Measurements from ENCODE around the gene NPAS2.

Gene NPAS2

DNA sequence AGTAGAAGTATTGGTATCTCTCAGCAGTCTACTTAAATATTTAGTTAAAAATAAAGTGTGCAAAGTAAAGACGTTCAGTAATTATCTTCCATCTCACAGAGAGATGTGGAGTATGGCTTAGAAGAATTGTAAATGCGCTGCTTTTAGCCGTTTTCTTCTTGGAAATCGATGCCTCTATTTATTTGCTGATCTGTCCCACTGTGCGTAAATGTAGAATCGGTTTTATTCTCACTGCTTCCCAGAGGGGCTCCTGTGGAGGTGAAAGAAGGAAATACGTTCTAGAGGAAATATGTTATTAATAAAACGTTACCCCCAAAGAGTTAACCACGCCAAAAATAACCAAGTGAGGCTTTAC is 1.9 kb downstream of the NPAS2 start:
- DNase-seq (ENCODE audit: low spot score), result no peak
- FAIRE-seq, result no peak

DNA sequence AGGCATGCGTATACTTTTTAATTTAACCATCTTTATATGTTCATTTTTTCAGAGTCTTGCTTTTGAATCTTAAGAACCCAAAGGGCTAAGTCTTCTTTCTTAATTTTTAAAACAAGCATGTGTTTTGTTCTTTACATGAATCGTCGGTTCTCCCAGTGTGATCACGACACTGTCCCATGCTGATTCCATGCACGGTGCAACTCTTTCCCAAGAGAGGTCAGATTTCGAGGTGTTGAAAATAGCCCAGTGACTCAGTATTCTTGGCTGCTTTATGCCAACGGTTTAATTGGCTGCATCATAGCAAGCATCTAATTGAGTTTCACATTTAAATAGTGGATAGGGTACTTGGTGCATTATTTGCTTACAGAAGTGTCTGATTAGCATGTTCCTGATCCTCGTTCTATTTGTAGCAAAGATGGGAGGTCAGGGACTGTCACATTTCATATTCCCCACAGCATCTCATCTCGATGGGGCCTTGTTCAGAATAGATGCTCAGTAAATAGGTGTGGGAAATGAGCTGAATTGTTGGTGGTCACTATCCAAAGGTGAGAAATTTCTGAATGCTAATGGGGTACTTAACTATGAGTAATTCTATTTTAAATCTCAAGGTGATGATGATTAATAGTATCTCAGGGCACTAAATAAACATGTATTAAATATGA is 2.8 kb downstream of the NPAS2 start:
- DNase-seq (ENCODE audit: low spot score) (no peak), FAIRE-seq (no peak)

DNA sequence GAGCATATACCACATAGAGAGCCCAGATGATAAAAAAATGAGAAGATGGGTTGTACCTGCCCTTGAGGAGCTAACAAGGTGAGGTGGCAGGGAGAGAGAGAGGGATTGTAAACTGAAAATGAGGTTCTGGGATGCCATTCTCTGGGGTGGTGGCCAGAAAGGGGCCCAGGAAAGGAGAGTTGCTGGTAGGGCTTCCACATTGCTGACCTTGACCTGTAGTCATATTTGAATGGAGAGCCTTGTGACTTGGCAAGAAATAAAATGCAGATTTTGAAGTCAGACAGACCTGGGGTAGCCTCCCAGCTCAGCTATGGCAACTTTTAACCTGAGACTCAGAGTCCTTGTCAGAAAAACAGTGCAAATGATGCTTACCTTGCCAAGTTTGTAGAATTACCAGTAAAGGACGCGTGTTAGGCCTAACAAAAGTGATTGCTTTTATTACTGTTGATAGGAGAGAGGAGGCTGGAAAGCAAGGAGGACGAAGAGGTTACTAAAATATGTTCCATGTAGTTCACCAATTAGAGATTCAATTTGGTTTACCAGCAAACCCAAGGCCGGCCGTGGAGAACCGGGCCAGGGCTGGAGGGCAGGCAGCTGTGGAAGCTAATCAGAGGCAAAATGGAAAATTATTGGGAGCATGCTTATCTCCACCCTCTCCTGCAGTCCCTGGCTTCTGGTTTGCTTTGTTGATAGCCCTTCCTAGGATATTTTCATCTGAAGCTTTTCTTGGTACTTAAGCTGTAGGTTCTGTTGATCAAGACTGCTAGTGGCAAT is 3.9 kb downstream of the NPAS2 start:
- FAIRE-seq, result no peak
- DNase-seq (ENCODE audit: low spot score), result no peak

DNA sequence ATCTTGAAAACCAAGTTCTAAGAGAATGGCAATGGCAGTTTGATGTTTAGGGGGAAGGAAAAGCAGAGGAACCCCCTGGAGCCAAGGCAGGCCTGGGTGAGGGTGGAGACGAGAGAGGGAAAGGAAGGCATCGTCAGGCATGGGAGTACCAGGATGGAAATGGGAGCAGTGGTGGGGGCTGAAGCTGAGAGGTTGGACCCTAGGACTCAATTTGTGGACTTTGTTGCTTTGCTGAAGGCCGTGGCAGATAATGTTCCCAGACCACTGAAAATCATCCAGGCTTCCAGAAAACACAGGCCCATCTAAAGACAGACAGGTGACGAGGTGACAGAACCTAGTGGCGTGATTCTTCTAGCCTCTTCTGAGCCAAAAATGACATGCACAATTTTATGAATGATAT is 4.9 kb downstream of the NPAS2 start:
- FAIRE-seq (no peak), DNase-seq (ENCODE audit: low spot score) (no peak)

DNA sequence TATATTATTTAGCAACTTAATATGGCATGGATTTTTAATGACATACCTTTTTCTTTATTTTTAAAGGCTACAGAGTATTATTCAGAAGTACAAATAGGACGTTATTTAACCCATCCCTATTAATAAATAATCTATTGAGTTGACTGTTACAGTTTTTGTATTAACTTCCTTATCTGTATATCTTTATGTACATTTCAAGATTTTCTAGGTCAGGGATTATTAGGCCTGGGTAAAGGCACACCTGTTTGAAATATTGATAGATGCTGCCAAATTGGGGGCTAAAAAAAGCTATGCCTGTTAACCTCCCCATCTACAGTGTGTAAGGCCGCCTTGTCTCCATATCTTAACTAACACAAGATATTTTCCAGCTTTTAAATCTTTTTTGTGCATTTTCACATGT is 6.6 kb downstream of the NPAS2 start:
- no peak for FAIRE-seq
- DNase-seq (ENCODE audit: low spot score), result no peak

DNA sequence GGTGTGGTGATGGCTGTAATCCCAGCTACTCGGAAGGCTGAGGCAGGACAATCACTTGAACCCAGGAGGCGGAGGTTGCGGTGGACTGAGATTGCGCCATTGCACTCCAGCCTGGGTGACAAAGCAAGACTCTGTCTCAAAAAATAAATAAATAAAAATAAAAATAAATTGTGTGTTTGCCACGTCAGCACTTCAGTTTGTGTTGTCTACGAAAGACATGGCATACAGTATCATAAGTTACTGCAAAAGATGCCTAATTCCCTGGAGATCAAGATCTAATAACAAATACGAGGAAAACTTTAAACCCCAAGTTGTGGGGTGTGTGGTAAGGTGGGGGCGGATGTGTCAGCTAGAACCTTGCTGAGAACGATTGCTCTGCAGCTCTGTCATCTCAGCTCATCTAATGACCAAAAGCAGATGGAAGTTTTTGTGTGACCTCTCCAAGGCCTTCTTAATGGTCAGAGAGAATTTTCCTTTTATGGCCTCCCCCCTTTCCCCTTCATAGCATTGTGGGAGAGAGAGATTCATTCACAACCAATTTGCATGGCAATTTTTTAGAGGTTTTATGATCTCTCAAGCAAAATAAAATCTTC is 11.3 kb downstream of the NPAS2 start:
- DNase-seq (ENCODE audit: low spot score) (no peak), FAIRE-seq (no peak)

DNA sequence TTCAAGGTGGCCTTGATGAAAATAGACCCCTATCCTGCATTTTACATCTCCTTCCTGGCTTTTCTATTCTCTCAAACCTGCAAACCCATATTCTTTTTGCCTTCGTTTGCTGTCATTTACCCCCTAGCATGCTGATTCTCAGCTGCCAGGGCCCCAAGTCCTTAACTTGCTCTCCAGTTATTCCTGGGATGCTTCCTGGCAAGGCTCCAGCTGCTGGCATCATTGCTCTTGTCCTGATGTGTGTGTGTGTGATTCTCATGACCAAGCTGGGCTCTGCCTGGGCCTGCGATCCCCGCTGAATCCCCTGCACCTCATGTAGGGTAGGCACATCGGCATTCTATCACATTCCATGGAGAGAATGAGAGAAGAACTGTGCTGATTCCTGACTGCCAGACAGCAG is 11.9 kb downstream of the NPAS2 start:
- no peak for FAIRE-seq
- no peak for DNase-seq (ENCODE audit: low spot score)

DNA sequence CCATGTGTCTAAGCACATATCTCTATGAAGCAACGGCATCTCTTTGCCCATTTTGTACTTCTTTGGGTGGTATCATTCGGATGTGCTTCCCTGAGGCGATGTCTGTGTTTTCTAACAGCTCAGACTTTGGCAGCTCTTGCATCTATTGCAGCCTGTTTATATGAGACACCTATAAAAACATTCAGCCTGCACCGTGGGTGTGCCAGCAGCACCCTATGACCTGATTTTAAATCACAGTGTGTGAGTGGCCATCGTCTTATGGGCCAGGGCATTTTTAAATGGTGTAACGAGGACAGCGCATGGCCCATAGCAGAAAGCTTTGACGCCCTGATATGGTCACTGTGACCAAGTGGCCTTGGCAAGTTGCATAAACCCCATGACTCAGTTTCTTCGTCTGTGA is 12.9 kb downstream of the NPAS2 start:
- DNase-seq (ENCODE audit: low spot score) (no peak), FAIRE-seq (no peak)

DNA sequence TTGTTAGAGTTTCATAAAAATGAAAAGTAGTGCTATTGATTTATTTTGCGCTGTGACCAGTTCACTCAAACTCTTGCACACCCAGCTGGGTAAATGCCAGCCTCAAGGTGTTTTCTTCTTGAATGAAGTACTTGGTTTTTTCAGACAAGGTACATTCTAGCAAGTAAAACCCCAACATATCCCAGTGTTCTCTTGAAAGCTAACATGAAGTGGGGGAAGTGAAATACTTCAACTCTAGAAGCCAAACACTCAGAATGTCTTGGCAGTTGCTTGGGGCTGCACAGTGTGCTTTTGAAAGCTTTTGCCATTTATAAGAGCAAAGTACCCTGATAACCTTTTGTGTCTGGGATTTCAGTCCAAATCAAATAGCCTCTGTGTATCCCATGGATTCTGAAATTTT is 13.4 kb downstream of the NPAS2 start:
- no peak for DNase-seq (ENCODE audit: low spot score)
- no peak for FAIRE-seq

DNA sequence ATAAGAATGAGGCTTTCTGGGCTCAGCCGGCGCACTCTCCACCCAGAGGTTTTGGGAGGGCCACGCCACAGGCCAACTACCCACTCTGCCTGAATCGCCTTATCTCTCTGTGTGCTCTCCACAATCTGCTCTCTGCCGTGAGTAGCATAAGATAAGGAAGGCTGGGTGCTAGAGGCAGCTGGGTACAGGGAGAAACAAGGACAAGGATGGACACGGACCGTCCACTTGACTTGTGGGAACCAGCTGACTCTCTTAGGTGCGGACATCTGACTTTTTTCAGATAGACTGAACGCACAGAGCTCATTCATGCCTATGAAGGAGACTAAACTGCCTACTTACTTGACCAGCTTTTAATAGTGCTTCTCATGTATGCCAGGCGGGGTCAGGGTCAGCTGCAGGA is 14.3 kb downstream of the NPAS2 start:
- DNase-seq (ENCODE audit: low spot score), result no peak
- no peak for FAIRE-seq

DNA sequence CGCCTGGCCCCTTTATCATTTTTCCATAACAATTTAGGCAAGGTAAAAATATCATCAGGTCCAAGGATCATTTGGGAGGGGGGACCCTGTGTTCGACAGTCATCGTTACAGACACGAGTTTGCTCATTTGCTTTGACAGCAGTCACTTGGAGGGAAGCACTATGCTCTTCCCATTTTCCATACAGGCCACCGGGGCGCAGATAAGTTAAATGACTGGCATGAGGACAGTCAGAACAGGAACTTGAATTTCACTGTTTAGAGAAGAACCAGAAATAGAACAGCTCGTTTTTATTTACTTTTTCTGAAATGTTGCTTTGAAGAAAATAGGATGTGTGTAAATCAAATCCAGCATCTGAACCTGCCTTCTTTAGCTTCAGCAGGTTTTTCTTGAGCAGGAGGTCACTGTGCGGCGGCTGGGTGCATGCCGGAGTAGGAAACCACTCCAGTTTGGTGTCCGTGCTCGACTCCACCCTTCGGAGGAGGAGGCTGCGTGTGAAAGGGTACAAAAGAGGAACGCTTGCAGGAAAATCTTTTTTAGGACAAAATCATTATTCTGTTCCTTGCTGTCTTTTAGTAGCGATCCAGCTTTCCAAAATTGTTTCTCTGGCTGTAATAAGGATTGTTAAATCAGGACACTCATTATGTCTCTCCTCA is 15.2 kb downstream of the NPAS2 start:
- FAIRE-seq (no peak), DNase-seq (ENCODE audit: low spot score) (no peak)

DNA sequence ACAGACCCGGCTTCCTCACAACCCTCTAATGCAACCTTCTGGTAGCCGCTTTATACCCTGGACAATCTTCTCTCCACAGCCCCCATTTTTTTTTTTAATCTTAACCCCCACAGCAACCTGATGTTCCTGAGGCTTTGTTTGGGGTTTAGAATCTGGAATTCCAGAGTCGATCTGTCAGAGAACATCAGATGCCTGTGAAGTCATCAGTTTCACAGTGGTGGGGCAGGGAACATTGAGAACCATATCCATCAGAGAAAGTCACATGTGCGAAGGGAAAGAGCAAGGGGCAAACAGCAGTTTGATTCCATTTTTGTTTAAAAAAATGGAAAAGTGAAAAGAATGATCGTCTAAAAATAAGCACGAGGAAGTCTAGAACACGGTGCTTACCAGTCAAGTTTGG is 20.6 kb downstream of the NPAS2 start:
- DNase-seq (ENCODE audit: low spot score) (no peak), FAIRE-seq (no peak)

DNA sequence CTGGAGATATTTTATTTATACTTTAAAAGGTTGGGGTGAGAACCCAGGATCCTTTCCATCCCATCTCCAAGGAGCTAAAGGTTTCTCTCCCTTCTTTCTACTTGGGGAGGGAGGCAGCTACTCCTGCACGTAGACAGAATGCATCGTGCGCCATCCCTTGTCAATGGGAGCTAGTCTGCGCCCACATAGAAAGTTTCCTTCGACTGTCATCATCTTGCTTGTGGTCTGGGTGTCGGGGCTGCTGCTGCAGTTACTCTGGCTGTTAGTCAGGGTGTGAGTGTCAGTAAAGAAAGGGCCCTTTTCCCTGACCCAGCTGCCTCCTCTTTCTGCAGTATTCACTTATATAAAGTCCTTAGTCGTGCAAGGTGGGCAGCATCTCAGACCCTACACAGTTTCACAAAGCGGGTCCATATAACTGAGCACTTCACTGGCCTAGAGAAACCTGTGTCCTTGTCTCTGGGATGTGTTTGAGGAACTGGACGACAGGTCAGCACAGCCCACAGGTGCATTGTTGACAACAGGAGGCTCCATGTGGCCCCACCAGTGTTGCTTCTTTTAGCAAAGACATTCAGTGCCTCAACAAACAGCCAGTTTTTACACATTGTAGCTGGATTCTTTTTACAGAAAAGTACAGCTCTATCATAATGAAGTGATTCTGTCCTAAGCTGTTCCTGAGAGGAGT is 22.4 kb downstream of the NPAS2 start:
- FAIRE-seq (peak; percentile 44), DNase-seq (ENCODE audit: low spot score) (no peak)

DNA sequence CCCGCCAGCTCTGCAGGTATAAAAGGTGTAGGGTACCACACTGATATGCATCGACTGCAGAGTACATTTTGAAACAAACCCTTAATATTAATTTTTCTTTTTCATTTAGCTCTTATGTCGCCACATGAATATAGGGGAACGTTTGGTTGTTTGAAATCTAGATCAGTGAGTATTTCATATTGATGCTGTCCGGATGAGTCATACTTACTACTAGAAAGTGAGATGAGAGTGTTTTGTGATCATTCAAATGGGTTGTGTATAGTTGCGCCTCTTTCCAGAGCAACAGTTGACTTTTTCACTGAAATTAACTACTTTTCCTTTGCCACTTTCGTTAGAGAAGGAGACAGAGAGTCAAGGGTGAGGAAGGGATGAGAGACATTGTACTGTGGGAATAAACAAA is 24.6 kb downstream of the NPAS2 start:
- DNase-seq (ENCODE audit: low spot score), result no peak
- no peak for FAIRE-seq

DNA sequence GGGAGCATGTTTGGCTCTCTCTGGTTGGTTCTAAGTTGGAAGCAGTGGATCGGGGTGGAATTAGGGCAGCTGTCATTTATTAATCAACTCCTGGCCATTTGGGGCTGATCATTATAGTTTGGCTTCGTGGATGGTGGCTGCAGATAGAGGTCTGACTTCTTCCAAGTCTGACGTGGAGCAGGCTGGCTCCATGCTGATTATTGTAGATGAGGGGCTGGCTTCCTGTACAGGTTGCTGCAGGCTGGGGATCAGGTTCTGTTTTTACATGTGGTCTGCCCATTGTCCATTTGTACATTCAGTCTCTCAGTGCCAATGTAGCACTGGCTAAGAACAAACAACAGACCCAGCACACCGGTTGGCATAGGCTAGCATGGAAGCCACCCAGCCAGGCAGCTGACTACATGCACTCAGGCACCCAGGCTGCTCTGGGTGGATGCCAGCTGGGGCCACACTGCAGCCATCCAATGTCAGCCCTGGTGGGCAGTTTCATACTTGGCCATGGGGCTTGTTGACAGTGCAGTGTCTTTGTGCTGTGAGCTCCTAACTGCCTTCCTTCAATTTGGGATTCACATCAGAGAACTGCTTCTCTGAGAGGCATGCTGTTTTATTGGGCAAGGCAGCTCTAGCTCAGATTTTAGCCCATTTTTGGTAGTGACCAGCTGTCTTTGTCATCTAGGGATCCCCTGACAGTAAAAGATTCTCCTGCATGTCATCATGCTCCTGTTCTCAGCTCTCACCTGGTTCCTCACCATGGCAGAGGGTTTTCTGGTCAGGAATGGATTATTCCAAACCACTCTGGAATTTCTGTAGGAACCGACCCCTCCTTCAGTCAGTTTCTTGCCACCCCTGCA is 25.4 kb downstream of the NPAS2 start:
- DNase-seq (ENCODE audit: low spot score), result no peak
- peak; percentile 55 for FAIRE-seq

DNA sequence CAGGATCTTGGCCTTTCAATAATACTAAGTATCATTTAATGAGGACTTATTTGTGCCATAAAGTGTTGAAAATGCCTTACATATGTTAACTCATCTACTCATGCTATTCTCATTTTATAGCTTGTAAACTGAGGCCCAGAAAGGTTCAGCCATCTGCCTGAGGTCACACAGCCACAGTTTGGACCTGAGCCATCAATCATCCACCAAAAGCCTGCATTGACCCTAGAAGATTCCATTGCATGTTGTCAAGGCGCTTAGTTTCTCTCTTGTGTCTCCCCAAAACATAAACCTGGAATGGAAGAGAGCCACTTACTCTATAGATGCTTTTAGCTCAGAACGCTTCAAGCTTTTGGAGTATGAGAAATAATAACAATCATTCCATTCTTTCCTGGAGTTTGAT is 26.8 kb downstream of the NPAS2 start:
- FAIRE-seq (no peak), DNase-seq (ENCODE audit: low spot score) (no peak)

DNA sequence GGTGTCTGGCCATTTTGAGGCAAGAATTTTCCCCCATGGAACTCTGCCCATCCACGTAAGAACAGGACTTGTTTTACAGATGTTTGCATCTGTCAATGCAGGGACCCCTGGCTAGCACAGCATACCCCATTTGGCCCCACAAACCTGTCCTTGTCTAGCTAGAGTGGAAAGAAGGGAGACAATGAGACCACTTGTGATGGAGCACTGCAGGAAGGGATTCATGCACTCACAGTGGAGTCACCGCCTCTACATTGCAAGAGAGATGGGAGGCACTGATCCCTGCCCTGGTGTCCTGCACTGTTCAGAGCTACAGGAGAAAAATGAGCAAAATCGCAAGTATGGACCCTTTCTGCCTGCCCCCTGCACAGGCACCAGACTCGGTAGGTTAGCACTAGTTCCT is 32.5 kb downstream of the NPAS2 start:
- no peak for FAIRE-seq

DNA sequence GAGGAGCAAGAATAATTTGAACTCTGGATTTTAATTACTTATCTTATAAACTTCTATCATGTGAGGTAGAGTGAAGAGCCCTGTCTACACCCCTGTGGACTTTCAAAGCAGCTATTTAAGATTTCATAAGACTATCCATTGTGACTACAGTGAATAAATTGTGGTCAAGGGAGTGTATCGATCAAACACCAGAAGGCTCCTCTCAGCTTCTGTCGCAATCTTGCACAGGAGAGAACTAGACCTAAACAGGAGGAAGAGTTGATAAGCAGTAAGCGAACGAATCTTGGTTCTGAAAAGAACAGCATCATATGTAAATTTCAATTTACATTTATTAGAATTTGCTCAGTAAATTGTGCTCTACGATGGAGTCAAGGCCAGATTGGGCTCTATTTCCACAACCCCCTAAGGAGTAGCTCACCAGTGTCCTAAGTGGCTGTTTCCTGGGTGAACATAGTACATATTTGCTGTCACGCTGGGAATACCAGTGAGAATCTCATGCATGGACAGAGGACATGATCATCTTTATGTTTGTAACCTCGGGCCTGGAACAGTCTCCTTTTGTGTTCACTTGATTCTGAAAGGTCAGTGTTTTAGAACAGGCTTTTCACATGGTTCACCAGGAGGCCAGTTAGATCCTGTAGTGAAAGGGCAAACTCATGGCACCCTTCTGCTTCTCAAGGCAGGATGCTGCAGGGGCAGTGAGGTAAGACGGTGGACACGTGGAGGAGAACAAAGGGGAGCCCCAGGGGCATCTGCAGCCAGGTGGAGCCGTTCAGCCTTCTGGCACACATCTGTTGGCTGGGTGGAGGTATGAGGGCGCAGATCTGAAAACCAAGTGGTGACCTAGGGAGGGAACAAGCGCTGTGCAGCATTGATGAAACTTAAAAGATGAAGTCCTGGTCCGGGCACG is 33.3 kb downstream of the NPAS2 start:
- FAIRE-seq, result no peak
- no peak for DNase-seq (ENCODE audit: low spot score)

More for the DNA sequence above, 32.5 kb downstream of the NPAS2 start:
- no peak for DNase-seq (ENCODE audit: low spot score)

DNA sequence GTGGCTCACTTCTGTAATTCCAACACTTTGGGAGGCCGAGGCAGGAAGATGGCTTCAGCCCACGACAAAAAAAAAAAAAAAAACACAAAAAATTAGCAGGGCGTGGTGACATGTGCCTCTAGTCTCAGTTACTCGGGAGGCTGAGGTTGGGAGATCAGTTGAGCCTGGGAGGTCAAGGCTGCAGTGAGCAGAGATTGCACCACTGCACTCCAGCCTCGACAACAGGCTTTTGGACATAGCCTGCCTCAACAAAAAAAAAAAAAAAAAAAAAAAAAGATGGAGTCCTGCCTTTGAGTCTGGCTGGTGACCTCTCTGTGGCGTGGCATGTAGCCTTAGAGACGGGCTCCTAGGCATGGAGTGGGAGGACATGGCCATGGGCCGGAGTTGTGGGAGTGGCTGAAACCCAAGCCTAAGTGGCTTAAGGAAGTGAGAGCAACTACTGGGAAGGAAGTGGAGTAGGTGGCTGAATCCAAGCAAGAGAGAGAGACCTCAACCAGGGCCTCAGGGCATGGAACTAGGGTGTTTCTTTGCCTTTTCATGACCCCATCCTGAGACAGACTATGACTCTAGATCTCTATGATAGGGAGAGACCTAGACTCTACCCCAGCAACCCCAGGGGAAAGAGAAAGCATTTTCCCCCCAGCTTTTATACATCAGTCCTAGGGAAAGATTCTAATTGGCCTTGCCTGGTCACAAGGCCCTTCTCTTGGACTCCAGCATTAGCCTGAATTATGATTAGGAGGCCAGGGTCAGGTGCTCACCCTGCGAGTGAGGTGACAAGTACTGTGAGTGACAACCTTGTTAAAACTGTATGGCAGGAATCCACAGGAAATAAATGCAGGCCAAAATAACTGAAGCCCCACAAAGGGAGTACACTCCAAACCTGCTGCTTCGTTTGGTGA is 34.2 kb downstream of the NPAS2 start:
- DNase-seq (ENCODE audit: low spot score) (no peak), FAIRE-seq (no peak)
